HG03103 (cell line): Measurements from ENCODE around the gene PSME2.

Source experiments
- ATAC-seq: cut with Tn5 transposase; IDR thresholded peaks from one replicate; pipeline ENCODE4 v1.9.1; 2021; ENCODE audit warnings: low read depth; ENCODE audit not compliant: unreplicated experiment

The PSME2 gene

GRCh38 chr14:24156840-24157239 is 10.4 kb upstream of the PSME2 start:
- no peak for ATAC-seq

DNA sequence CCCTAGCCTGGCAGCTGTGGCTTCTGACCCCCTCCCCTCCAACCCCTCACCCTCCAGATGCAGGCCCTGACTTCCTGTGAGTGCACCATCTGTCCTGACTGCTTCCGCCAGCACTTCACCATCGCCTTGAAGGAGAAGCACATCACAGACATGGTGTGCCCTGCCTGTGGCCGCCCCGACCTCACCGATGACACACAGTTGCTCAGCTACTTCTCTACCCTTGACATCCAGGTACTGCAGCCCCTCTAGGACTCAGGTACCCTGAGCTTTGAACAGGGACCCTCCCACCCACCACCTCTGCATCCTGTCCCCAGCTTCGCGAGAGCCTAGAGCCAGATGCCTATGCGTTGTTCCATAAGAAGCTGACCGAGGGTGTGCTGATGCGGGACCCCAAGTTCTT is 8.7 kb upstream of the PSME2 start:
- ATAC-seq, result no peak

DNA sequence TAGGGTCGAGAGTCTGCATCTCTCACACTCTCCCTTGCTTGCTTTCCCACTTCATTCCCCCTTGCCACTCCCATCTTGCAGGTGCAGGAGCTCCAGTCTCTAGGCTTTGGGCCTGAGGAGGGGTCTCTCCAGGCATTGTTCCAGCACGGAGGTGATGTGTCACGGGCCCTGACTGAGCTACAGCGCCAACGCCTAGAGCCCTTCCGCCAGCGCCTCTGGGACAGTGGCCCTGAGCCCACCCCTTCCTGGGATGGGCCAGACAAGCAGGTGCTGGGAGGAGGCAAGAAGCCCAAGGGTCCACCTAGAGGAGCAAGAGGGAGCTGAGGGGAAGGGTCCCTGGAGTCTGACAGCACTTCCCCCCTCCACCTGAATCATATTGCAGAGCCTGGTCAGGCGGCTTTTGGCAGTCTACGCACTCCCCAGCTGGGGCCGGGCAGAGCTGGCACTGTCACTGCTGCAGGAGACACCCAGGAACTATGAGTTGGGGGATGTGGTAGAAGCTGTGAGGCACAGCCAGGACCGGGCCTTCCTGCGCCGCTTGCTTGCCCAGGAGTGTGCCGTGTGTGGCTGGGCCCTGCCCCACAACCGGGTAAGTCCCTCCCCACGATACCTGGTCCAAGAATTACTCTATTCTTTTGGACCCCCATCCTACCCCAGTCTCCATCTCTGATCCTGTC is 5.1 kb upstream of the PSME2 start:
- no peak for ATAC-seq

DNA sequence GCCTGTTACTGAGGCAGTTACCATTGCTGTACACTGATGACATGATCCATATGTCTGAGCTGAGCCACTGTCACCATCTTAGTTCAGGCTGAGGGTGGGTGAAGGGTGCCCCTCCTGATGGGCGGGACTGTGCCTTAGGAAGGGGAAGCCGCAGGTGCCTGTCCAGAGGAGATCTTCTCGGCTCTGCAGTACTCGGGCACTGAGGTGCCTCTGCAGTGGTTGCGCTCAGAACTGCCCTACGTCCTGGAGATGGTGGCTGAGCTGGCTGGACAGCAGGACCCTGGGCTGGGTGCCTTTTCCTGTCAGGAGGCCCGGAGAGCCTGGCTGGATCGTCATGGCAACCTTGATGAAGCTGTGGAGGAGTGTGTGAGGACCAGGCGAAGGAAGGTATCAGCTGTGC is 4.6 kb upstream of the PSME2 start:
- no peak for ATAC-seq

DNA sequence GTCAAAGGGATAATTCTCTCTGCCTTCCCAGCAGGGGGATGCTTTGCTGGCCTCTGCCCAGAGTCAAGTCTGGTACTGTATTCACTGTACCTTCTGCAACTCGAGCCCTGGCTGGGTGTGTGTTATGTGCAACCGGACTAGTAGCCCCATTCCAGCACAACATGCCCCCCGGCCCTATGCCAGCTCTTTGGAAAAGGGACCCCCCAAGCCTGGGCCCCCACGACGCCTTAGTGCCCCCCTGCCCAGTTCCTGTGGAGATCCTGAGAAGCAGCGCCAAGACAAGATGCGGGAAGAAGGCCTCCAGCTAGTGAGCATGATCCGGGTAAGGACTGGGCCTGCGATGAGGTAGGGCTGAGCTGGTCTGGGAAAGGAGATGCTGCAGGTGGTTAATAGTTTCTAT is 4.2 kb upstream of the PSME2 start:
- no peak for ATAC-seq

DNA sequence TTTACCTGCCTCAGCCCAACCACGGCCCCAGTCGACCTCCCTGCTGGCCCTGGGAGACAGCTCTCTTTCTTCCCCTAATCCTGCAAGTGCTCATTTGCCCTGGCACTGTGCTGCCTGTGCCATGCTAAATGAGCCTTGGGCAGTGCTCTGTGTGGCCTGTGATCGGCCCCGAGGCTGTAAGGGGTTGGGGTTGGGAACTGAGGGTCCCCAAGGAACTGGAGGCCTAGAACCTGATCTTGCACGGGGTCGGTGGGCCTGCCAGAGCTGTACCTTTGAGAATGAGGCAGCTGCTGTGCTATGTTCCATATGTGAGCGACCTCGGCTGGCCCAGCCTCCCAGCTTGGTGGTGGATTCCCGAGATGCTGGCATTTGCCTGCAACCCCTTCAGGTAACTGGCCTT is 3.7 kb upstream of the PSME2 start:
- no peak for ATAC-seq

DNA sequence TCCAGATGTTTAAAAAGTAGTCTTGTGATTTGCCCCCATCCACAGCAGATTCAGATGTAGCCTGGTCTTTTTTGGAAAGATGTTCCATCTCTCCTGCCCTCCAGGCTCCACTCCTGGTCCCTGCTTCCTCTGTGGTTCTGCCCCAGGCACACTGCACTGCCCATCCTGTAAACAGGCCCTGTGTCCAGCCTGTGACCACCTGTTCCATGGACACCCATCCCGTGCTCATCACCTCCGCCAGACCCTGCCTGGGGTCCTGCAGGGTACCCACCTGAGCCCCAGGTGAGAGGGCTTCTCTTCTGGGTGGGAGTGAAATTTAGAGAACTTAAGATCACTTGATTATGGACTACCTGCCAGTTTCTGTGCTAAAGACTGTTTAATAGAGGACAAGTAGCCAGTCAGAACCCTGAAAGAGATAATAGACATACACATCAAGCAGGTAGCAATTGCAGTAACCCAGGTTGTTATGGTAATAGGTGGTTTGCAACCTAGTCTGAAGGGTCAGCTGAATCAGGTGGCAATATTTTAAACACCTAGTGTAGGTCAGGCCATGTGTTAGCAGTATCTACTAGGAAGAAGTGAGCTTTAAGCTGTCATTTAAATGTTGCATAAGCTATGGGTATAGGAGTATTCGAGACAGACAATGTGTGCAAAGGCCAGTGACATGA is 3.0 kb upstream of the PSME2 start:
- no peak for ATAC-seq

- ATAC-seq, result no peak
These were observed 1.5 kb upstream of the PSME2 start for GRCh38 chr14:24147761-24148428.

DNA sequence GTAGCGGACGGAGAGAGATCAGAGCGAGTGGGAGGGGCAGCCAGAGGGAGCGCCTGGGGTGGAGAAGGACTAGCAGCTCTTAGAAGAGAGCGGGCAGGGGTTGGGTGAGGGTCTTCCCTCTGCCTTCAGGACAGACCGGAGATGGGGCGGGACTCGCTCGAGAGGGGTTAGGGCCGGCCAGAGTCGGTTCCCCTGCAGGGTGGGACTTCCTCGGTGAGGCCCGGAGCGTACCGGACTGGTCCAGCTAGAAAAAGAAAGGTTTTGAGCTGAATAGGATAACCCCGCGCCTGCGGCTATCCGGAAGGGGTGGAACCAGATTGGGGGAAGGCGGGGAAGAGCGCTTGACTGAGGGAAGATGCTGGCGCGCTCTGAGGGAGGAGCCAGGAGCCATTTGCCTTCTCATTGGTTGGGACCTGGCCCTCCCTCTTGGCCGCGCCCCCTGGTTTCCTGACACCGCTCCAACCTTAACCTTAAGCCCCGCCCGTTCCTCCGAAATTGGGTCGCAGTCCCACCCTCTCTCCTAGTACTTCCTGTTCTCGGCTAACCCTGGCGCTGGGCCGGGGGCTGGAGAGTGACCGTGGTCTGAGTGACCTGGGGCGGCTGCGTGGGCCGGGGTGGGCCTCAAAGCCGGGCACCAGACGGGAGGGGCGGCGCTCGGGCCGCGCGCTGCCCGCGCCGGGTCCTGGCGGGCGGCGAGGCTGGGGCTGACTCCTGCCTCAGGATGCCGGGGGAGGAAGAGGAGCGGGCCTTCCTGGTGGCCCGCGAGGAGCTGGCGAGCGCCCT is 759 bp upstream of the PSME2 start, which contains the start of gene RNF31:
RNF31 (plus strand) TSS at position 521 of the 783 bp plus-strand sequence; CDS start at position 722, 201 bp downstream.
- peak; percentile 84 for ATAC-seq

DNA sequence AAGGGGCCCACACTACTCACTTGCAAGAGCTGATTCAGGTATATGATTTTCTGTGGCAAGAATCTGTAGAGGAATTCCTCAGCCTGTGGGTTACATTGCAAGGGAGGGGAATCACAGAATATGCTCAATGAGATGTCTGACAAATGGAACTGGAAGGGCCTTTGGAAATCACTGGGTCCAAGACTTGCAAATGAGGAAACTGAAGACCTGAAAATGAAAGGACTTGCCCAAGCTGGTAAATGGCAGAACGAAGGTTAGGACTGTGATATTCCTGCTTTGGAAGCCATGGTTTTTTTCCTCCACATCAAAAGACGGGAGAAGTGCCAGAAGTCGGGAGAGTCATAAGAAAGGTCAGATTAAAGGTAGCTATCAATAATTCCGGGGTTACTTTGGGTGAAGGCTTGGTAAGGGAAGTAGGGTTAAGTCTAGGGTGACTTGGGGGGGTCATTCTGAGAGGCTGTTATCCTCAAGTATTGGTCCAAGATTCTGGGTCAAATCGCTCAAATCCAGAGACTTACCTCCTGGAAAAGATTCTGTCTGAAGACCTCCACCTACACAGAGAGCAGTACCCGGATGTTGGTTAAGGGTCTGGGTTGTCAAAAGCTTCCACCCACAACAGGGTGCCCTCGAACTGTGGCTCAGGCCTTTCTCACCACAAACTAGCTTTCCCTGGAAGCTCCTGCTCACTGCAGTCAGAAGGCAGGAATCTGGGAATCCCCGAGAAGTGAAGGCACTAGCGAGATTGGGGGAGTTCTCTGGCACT is 539 bp downstream of the PSME2 start:
- no peak for ATAC-seq

DNA sequence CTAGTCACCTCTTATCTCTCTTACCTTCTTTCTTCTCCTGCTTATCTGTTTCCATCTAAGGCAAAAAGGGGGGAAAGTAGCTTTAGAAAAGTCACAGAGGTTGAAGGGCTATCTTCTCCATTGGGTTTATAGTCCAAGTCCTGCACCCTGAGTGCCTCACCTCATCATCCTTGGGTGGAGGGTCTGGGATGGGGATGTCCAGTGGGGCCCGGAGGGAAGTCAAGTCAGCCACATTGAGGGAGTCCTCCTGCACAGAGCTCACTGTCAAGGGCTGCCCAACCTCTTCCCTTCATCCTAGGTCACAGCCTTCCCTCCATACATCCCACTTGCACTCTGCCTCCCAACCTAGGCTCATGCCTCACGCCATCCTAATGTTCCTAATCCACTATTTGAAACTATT is 1.2 kb downstream of the PSME2 start:
- ATAC-seq, result no peak

- no peak for ATAC-seq
These were observed 2.0 kb downstream of the PSME2 start for GRCh38 chr14:24144451-24144850.

DNA sequence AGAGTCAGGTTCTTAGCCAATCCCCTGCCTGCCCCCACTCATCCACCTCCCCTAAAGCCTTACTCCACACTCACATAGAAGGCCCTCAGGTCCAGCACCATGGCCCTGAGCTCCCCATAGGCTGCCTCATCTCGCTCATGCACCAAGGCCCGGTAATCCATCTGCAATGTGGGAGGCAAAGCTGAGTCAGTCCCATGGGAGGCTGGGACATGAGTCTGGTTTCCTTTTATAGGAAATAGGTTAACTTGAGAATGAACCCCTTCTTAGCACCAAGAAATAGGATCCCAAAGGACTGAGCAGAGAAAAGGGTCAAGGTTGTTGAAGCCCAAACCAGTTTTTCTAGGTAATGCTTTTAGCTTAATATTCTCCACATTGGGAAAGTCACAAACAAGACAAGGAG is 2.9 kb downstream of the PSME2 start:
- ATAC-seq, result no peak

DNA sequence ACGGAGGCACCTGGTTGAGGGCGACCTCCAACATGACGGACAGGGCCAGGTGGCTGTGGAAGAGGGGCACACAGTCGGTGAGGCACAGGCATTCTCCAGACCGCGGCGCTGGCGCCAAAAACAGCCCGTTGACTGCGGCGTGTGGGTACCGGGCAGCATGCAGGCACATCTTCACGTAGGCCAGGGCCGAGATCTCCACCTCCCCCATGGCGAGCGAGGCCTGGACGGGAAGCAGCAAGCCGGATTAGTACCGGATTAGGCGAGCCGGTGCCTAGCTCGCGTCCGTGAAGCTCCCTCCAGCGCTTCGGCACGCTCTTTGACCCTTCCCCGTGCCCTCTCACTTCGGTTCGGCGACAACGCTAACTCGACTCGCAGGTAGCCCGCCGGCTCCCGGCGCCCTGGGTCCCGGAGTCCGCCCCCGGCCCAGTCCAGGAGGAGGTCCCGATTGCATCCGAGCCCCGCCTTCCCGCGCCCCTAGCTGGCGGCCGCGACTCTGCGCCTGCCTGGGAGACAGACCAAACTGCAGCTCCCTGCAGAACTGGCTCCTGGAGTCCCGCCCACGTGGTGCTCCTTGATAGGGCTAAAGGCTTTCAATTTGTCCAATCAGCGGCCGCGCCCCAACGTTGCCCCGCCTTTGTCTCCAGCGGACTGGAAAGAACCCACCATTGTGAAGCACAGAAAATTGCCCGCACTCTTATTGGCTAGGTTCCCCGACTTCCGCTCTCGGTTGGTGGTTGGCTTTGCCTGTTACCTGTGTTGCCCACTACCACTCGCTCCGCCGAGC is 5.1 kb downstream of the PSME2 start, which contains the start of gene EMC9:
EMC9 (minus strand) TSS at position 495 of the 784 bp plus-strand sequence; CDS start at position 208, 287 bp downstream.
- peak; percentile 77 for ATAC-seq

DNA sequence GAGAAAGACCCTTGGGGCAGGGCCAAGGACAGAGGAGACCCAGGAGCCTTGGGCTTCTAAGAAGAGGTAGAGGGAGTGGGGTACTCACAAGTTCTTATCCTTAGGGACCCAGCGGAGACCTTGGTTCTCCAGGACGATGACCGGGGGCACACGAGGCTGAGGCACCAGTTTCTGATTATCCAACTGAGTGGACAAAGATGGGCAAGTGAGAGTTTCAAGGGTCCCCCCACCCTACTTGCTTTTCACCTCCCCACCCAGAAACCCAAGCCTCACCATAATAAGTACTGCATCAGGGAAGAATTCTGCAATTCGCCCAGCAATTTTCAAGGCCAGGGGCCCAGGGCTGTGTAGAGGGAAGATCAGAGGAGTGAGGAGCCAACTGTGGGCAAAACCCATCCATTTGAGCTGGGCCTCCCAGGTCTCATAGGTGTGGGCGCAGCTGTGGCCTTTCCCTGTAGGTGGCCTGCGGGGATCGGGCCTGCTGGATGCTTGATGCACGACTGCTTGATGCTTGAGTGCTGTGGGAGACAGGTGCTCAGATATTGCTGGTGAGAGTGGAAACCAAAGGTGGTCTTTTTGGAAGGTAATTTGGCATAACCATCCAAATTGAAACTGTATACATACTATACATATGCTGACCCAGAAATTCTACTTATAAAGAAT is 7.0 kb downstream of the PSME2 start:
- no peak for ATAC-seq

GRCh38 chr14:24138396-24139271 is 7.8 kb downstream of the PSME2 start:
- ATAC-seq, result no peak

- ATAC-seq, result no peak
These were observed 8.6 kb downstream of the PSME2 start for GRCh38 chr14:24137529-24138395.
